Lower leg skin (tissue), 3 donors: ENCODE results near the gene FAM227B.

Experiments
- CTCF ChIP-seq, 3 donors: fragments of 450-650 bp; IDR thresholded peaks; one replicate each; pipeline ENCODE4 v1.5.1; 2016; ENCODE audit warnings: antibody characterized with exemption in 3 of 3, mild to moderate bottlenecking in 3 of 3, moderate library complexity in 2 of 3
- POLR2A ChIP-seq, 2 donors: fragments of 450-650 bp; IDR thresholded peaks; one replicate each; pipeline ENCODE4 v1.6.1; 2016 to 2017; ENCODE audit warnings: antibody characterized with exemption in 2 of 2, mild to moderate bottlenecking in 1 of 2, moderate library complexity in 1 of 2

- TF ChIP-seq CTCF (IDR thresholded peaks at IDR 0.05) (no peak), POLR2A (IDR thresholded peaks at IDR 0.05) (no peak)
These were observed 32.3 kb upstream of the FAM227B start for GRCh38 chr15:49652922-49653321.
